K562 (cell line): Measurements from ENCODE around the gene SLC27A2. TPM values are rescaled to one million over a fixed set of nuclear protein-coding genes. Genes with fewer than 3 reads are reported as not detected.

Experiments used
- BRD4 ChIP-seq: fragments of 200-600 bp; sonication (generic); IDR thresholded peaks from 2 replicates; pipeline ENCODE4 v1.6.1; 2017; ENCODE audit warnings: inconsistent platforms
- CBX1 ChIP-seq: sonication (generic); IDR thresholded peaks from 2 replicates; pipeline ENCODE4 v1.6.1; 2016; ENCODE audit warnings: antibody characterized with exemption, low read depth, mild to moderate bottlenecking
- CBX8 ChIP-seq: fragments of 200-600 bp; sonication (generic); IDR thresholded peaks from 2 replicates; pipeline ENCODE4 v1.6.1; 2012; ENCODE audit warnings: borderline replicate concordance, mixed run types, low read depth, mild to moderate bottlenecking, moderate library complexity, mixed read lengths, low read length, control low read depth, inconsistent platforms; ENCODE audit not compliant: poor library complexity, severe bottlenecking; ENCODE audit errors: extremely low read depth
- CREB1 ChIP-seq, 2 experiments: sonication (generic) in 1 of 2; formaldehyde crosslinking in 1 of 2; IDR thresholded peaks; 2 replicates each; pipeline versions ENCODE4 v1.6.1 to v1.8.0; 2012 to 2022; ENCODE audit warnings: inconsistent platforms in 1 of 2, mild to moderate bottlenecking in 1 of 2, missing genetic modification reagents in 1 of 2, moderate library complexity in 1 of 2
- CXXC5 ChIP-seq: fragments of 250-450 bp; sonication (Bioruptor Pico); IDR thresholded peaks from 2 replicates; pipeline ENCODE4 v1.8.0; 2022; ENCODE audit warnings: inconsistent platforms, mild to moderate bottlenecking, moderate library complexity
- EGR1 ChIP-seq: fragments of 450-650 bp; conservative IDR thresholded peaks from 2 replicates; pipeline ENCODE4 v1.6.1; 2017; ENCODE audit warnings: mild to moderate bottlenecking
- HNRNPL ChIP-seq: fragments of 200-400 bp; formaldehyde crosslinking; IDR thresholded peaks from 2 replicates; pipeline ENCODE4 v1.6.1; 2017; ENCODE audit warnings: low read depth, mild to moderate bottlenecking, low read length
- HNRNPLL ChIP-seq: fragments of 200-400 bp; formaldehyde crosslinking; IDR thresholded peaks from 2 replicates; pipeline ENCODE4 v1.6.1; 2017; ENCODE audit warnings: low read length, low read depth, mild to moderate bottlenecking; ENCODE audit not compliant: poor library complexity, severe bottlenecking
- L3MBTL2 ChIP-seq: fragments of 450-650 bp; IDR thresholded peaks from 2 replicates; pipeline ENCODE4 v1.6.1; 2016; ENCODE audit warnings: mild to moderate bottlenecking, moderate library complexity
- POLR2H ChIP-seq: IDR thresholded peaks from 2 replicates; pipeline ENCODE4 v1.6.1; 2016; ENCODE audit warnings: missing genetic modification characterization, low read depth, mild to moderate bottlenecking, control low read depth, missing compliant biosample characterization, moderate library complexity
- POLR3G ChIP-seq: IDR thresholded peaks from 2 replicates; pipeline ENCODE4 v1.6.1; 2011; ENCODE audit not compliant: insufficient read length, insufficient replicate concordance; ENCODE audit errors: extremely low read depth
- RAD21 ChIP-seq, 2 experiments: fragments of 250-450 bp in 1 of 2; fragments of 450-650 bp in 1 of 2; sonication (Bioruptor Pico) in 1 of 2; formaldehyde crosslinking in 1 of 2; IDR thresholded peaks in 1 of 2; conservative IDR thresholded peaks in 1 of 2; 2 replicates each; pipeline versions ENCODE4 v1.4.0 to v1.8.0; 2020 to 2022; ENCODE audit warnings: mild to moderate bottlenecking in 2 of 2, moderate library complexity in 1 of 2
- RAD51 ChIP-seq: fragments of 450-650 bp; IDR thresholded peaks from 2 replicates; pipeline ENCODE4 v1.7.1; 2016; ENCODE audit warnings: low read depth, mild to moderate bottlenecking, borderline replicate concordance
- SIRT6 ChIP-seq: IDR thresholded peaks from one replicate; pipeline ENCODE4 v1.6.1; 2012; ENCODE audit warnings: low read depth, mild to moderate bottlenecking, control low read depth, inconsistent platforms, low read length, moderate library complexity
- ZBTB8A ChIP-seq: fragments of 450-650 bp; IDR thresholded peaks from 2 replicates; pipeline ENCODE4 v1.6.1; 2018; ENCODE audit warnings: mild to moderate bottlenecking, moderate library complexity; ENCODE audit not compliant: partially characterized antibody
- ZFX ChIP-seq: sonication (generic); formaldehyde crosslinking; IDR thresholded peaks from 2 replicates; pipeline ENCODE4 v1.8.0; 2022; ENCODE audit warnings: mild to moderate bottlenecking, missing genetic modification reagents, moderate library complexity
- ZNF197 ChIP-seq: fragments of 200-800 bp; sonication (Bioruptor generic); IDR thresholded peaks from 2 replicates; pipeline ENCODE4 v1.6.1; 2016; ENCODE audit warnings: low read depth, missing genetic modification characterization, missing compliant biosample characterization
- ZNF24 ChIP-seq: fragments of 450-650 bp; IDR thresholded peaks from 2 replicates; pipeline ENCODE4 v1.6.1; 2016
- ZNF354B ChIP-seq: fragments of 250-450 bp; sonication (Bioruptor Pico); IDR thresholded peaks from 2 replicates; pipeline ENCODE4 v1.4.0; 2020
- ZNF57 ChIP-seq: fragments of 450-650 bp; formaldehyde crosslinking; IDR thresholded peaks from 2 replicates; pipeline ENCODE4 v1.4.0; 2020; ENCODE audit warnings: mild to moderate bottlenecking, moderate library complexity
- ZNF592 ChIP-seq: fragments of 450-650 bp; IDR thresholded peaks from 2 replicates; pipeline ENCODE4 v1.6.1; 2017; ENCODE audit warnings: antibody characterized with exemption, mild to moderate bottlenecking
- polyA plus RNA-seq, 8 experiments: library from polyadenylated mRNA; depleted of rRNA in 4 of 8; stranded (reverse) in 5 of 8; unstranded in 3 of 8; fragments of >200 nt; fragmentation: Nextera tagmentation in 2 of 8; fragmentation: Illumina TruSeq in 1 of 8; extraction: Ambion mirVana in 2 of 8; extraction: Trizol in 1 of 8; gene quantifications; 2 replicates each; pipeline versions ENCODE4 v1.2.1 to v1.2.3, GENCODE V29; 2011 to 2014; ENCODE audit warnings: inconsistent platforms in 1 of 8, missing spikeins in 1 of 8
- total RNA-seq, 7 experiments: library from RNA; depleted of rRNA in 6 of 7; stranded (reverse); fragments of >200 nt in 6 of 7; fragmentation: Illumina TruSeq in 2 of 7; extraction: Trizol in 2 of 7; gene quantifications; 2 replicates each; pipeline versions ENCODE4 v1.2.1 to v1.2.3, GENCODE V29; 2011 to 2021; ENCODE audit warnings: low replicate concordance in 1 of 7
- TF ChIP-seq, protein P1 (sequence below): sonication (generic); formaldehyde crosslinking; IDR thresholded peaks from 2 replicates; pipeline ENCODE4 v1.8.0; 2022; ENCODE audit warnings: missing genetic modification reagents, mild to moderate bottlenecking, moderate library complexity, borderline replicate concordance
- TF ChIP-seq, protein P2 (sequence below): fragments of 450-650 bp; conservative IDR thresholded peaks from 2 replicates; pipeline ENCODE4 v1.6.1; 2016; ENCODE audit warnings: missing genetic modification characterization, low read depth, mild to moderate bottlenecking, missing compliant biosample characterization, moderate library complexity

The SLC27A2 gene
- total and polyA plus RNA-seq, 9 of the 15 experiments (the other 6 are each of a cell fraction or from before 2014, with no cell fraction given): 4.9 to 38.0 (median 22.7) TPM

GRCh38 chr15:50261981-50262380, 80.0 kb downstream of the SLC27A2 start (continued):
- peak; percentile 51 for TF ChIP-seq ZNF592
- peak in 1 of 2 experiments; percentile 39; a peak in 2 of 4 replicates for TF ChIP-seq RAD21 (CRISPR knock-in tag; conservative IDR thresholded peaks at IDR 0.05 in 1 of 2, IDR thresholded peaks at IDR 0.05 in 1 of 2)
- TF ChIP-seq RAD51: no peak
- 0 out of 2 replicates have a peak, but pooled peaks have one; percentile 20 for TF ChIP-seq CBX1
- TF ChIP-seq, protein P1, sequence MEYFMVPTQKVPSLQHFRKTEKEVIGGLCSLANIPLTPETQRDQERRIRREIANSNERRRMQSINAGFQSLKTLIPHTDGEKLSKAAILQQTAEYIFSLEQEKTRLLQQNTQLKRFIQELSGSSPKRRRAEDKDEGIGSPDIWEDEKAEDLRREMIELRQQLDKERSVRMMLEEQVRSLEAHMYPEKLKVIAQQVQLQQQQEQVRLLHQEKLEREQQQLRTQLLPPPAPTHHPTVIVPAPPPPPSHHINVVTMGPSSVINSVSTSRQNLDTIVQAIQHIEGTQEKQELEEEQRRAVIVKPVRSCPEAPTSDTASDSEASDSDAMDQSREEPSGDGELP (CRISPR knock-in tag): 0 out of 2 replicates have a peak, but pooled peaks have one; percentile 9
- no peak for TF ChIP-seq CBX8
- TF ChIP-seq BRD4: 0 out of 2 replicates have a peak, but pooled peaks have one; percentile 78
- 0 out of 2 replicates have a peak, but pooled peaks have one; percentile 37 for TF ChIP-seq L3MBTL2
- no peak for TF ChIP-seq POLR3G
- TF ChIP-seq SIRT6: no peak
- 0 out of 2 replicates have a peak, but pooled peaks have one; percentile 73 for TF ChIP-seq ZNF57 (CRISPR knock-in tag)
- TF ChIP-seq EGR1: peak; percentile 47; the same call in 1 of the 2 replicates
- no peak for TF ChIP-seq HNRNPLL
- no peak for TF ChIP-seq ZBTB8A
- no peak for TF ChIP-seq CREB1 (IDR thresholded peaks at IDR 0.05)
- no peak for TF ChIP-seq CREB1 (CRISPR knock-in tag; IDR thresholded peaks at IDR 0.05)
- no peak for TF ChIP-seq HNRNPL
- TF ChIP-seq CXXC5: no peak
- TF ChIP-seq POLR2H (tag): no peak
- no peak for TF ChIP-seq ZNF24
- TF ChIP-seq ZNF197 (CRISPR knock-in tag): peak; percentile 22; the same call in 1 of the 2 replicates
- TF ChIP-seq, protein P2, sequence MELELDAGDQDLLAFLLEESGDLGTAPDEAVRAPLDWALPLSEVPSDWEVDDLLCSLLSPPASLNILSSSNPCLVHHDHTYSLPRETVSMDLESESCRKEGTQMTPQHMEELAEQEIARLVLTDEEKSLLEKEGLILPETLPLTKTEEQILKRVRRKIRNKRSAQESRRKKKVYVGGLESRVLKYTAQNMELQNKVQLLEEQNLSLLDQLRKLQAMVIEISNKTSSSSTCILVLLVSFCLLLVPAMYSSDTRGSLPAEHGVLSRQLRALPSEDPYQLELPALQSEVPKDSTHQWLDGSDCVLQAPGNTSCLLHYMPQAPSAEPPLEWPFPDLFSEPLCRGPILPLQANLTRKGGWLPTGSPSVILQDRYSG (tag): no peak
- no peak for TF ChIP-seq ZNF354B
- TF ChIP-seq ZFX: peak; percentile 1; the same call in 1 of the 2 replicates
